AG08396 (cell line): ENCODE data around the gene HOXD11.
A peak's percentile ranks its signal among the peaks of the same experiment; 100 is the strongest.

Experiments used
- DNase-seq: peaks from one replicate; pipeline ENCODE4 v3.0.0; 2012; ENCODE audit warnings: low spot score, mixed read lengths

Gene HOXD11

GRCh38 chr2:176106581-176107539 is at the start of gene HOXD11:
TSS of gene HOXD11 (plus strand) at chr2:176107280. CDS start at chr2:176107356, 76 bp downstream.
- no peak for DNase-seq

- no peak for DNase-seq
These were observed 43.1 kb upstream of the HOXD11 start for GRCh38 chr2:176063958-176064357.

GRCh38 chr2:176066645-176067588 is 40.2 kb upstream of the HOXD11 start:
- DNase-seq, result no peak

GRCh38 chr2:176067589-176068418 is 39.3 kb upstream of the HOXD11 start:
- no peak for DNase-seq

GRCh38 chr2:176068419-176068832 is 38.7 kb upstream of the HOXD11 start:
- DNase-seq, result no peak

- no peak for DNase-seq
These were observed 35.5 kb upstream of the HOXD11 start for GRCh38 chr2:176071330-176072291.

GRCh38 chr2:176072292-176072669 is 34.8 kb upstream of the HOXD11 start:
- DNase-seq, result no peak

GRCh38 chr2:176072951-176073904 is 33.9 kb upstream of the HOXD11 start:
- DNase-seq, result no peak

GRCh38 chr2:176074919-176075425 is 32.1 kb upstream of the HOXD11 start:
- no peak for DNase-seq

GRCh38 chr2:176075481-176075880 is 31.6 kb upstream of the HOXD11 start:
- no peak for DNase-seq

GRCh38 chr2:176076063-176076462 is 31.0 kb upstream of the HOXD11 start:
- no peak for DNase-seq

GRCh38 chr2:176076796-176077195 is 30.3 kb upstream of the HOXD11 start:
- no peak for DNase-seq

GRCh38 chr2:176078541-176079284 is 28.4 kb upstream of the HOXD11 start:
- DNase-seq, result no peak

- DNase-seq, result no peak
These were observed 27.7 kb upstream of the HOXD11 start for GRCh38 chr2:176079285-176079830.

- DNase-seq, result peak; percentile 77
These were observed 27.1 kb upstream of the HOXD11 start for GRCh38 chr2:176079831-176080539.

- DNase-seq, result no peak
These were observed 26.3 kb upstream of the HOXD11 start for GRCh38 chr2:176080540-176081375.
